Prostate gland (tissue), 2 donors: ENCODE results near the gene MEGF8. TPM values are rescaled to one million over a fixed set of nuclear protein-coding genes. Genes with fewer than 3 reads are reported as not detected.
A peak's percentile ranks its signal among the peaks of the same experiment; 100 is the strongest.

Experiments
- DNase-seq: peaks from one replicate; pipeline ENCODE4 v3.0.0-alpha.2; 2019; ENCODE audit warnings: low spot score
- H3K27ac ChIP-seq, 2 donors: fragments of 200-600 bp; sonication (generic); 2 replicates each; pipeline ENCODE4 v1.5.1; 2017 to 2019
- H3K27me3 ChIP-seq: fragments of 200-600 bp; sonication (generic); replicated peaks from 2 replicates; pipeline ENCODE4 v1.5.1; 2019; ENCODE audit not compliant: insufficient read depth
- H3K36me3 ChIP-seq, 2 donors: fragments of 200-600 bp; sonication (generic); 1 replicate in 1 of 2; 2 replicates in 1 of 2; pipeline versions ENCODE4 v1.5.1 to v1.8.1; 2017 to 2019
- H3K4me1 ChIP-seq: fragments of 200-600 bp; sonication (generic); replicated peaks from 2 replicates; pipeline ENCODE4 v1.5.1; 2019
- H3K4me3 ChIP-seq, 2 donors: fragments of 200-600 bp; sonication (generic); 2 replicates each; pipeline ENCODE4 v1.5.1; 2017 to 2019
- H3K9me3 ChIP-seq: fragments of 200-600 bp; sonication (generic); 2 replicates; pipeline ENCODE4 v1.5.1; 2017
- CTCF ChIP-seq, 4 experiments: fragments of 200-600 bp in 2 of 4; fragments of 450-650 bp in 2 of 4; sonication (generic) in 2 of 4; IDR thresholded peaks; 1 replicate in 3 of 4; 2 replicates in 1 of 4; pipeline ENCODE4 v1.5.1; 2016 to 2019; ENCODE audit warnings: antibody characterized with exemption in 4 of 4, mild to moderate bottlenecking in 2 of 4, moderate library complexity in 2 of 4
- POLR2A ChIP-seq: fragments of 450-650 bp; IDR thresholded peaks from one replicate; pipeline ENCODE4 v1.6.1; 2016; ENCODE audit warnings: antibody characterized with exemption, mild to moderate bottlenecking
- POLR2AphosphoS5 ChIP-seq: sonication (generic); formaldehyde crosslinking; IDR thresholded peaks from one replicate; pipeline ENCODE4 v1.6.1; 2017; ENCODE audit warnings: antibody characterized with exemption
- WGBS: methylation state at CpG from one replicate; pipeline ENCODE4 v1.1.5; 2018; 5-methylcytosine and 5-hydroxymethylcytosine counted together
- intact Hi-C: fragments of 100-400 bp; cut with DNase I; formaldehyde crosslinking; loops from one replicate; pipeline ENCODE4 v1.14.2; 2022
- total RNA-seq, 2 donors: library from RNA; depleted of rRNA; stranded (reverse); fragments of >200 nt; gene quantifications; one replicate each; pipeline ENCODE4 v1.1.0, GENCODE V29; 2016

Gene MEGF8
- total RNA-seq, 2 donors from 2014 or later, result 22.8 to 30.7 TPM

GRCh38 chr19:42285988-42286348 lies 39.5 kb upstream of the MEGF8 start:
- Histone ChIP-seq H3K27ac (peak overlapping the region; percentile 78 to 98), H3K27me3 (no peaks in the 10 kb centered on the region), H3K9me3 (no peaks in the 10 kb centered on the region), H3K4me1 (peaks cover 37% of the 10 kb centered on the region), H3K4me3 (no peak overlapping the region), H3K36me3 (peaks cover 10 to 19% of the 10 kb centered on the region in 2 donors)
- intact Hi-C loops, result no loop called here
- DNase-seq, result no peak
- no peak for TF ChIP-seq CTCF (IDR thresholded peaks at IDR 0.05)
- no peak for TF ChIP-seq POLR2AphosphoS5
- TF ChIP-seq POLR2A, result no peak
- WGBS, result 11% methylated on average over 6 of the region's 6 CpGs

GRCh38 chr19:42286349-42287016 lies 39.0 kb upstream of the MEGF8 start:
- intact Hi-C loops, result no loop called here
- Histone ChIP-seq H3K4me1 (peaks cover 31% of the 10 kb centered on the region), H3K27me3 (no peaks in the 10 kb centered on the region), H3K9me3 (no peaks in the 10 kb centered on the region), H3K27ac (peak overlapping the region; percentile 78 to 98), H3K4me3 (no peak overlapping the region), H3K36me3 (peaks cover 10 to 25% of the 10 kb centered on the region in 2 donors)
- 11% methylated on average over 10 of the region's 13 CpGs for WGBS
- TF ChIP-seq CTCF (IDR thresholded peaks at IDR 0.05) (no peak), POLR2AphosphoS5 (no peak), POLR2A (peak; percentile 28)
- no peak for DNase-seq

GRCh38 chr19:42287017-42287826 lies 38.2 kb upstream of the MEGF8 start:
- no peak for TF ChIP-seq CTCF (IDR thresholded peaks at IDR 0.05)
- TF ChIP-seq POLR2A, result no peak
- no peak for TF ChIP-seq POLR2AphosphoS5
- H3K4me1 ChIP-seq, result peaks cover 25% of the 10 kb centered on the region
- intact Hi-C loops, result no loop called here

GRCh38 chr19:42287827-42288107 lies 37.7 kb upstream of the MEGF8 start:
- 84% methylated on average over 10 of the region's 10 CpGs for WGBS
- TF ChIP-seq POLR2AphosphoS5 (no peak), CTCF (IDR thresholded peaks at IDR 0.05) (no peak), POLR2A (no peak)
- no peaks in the 10 kb centered on the region for H3K9me3 ChIP-seq
- intact Hi-C loops, result no loop called here
- H3K27ac ChIP-seq, result peak overlapping the region in 1 of 2 donors; percentile 98
- peaks cover 10 to 32% of the 10 kb centered on the region in 2 donors for H3K36me3 ChIP-seq
- no peaks in the 10 kb centered on the region for H3K27me3 ChIP-seq
- peaks cover 25% of the 10 kb centered on the region for H3K4me1 ChIP-seq
- DNase-seq, result no peak
- H3K4me3 ChIP-seq, result no peak overlapping the region

More at GRCh38 chr19:42287017-42287826, 38.2 kb upstream of the MEGF8 start:
- Histone ChIP-seq H3K27me3 (no peaks in the 10 kb centered on the region), H3K36me3 (peaks cover 10 to 32% of the 10 kb centered on the region in 2 donors), H3K27ac (peak overlapping the region; percentile 78 to 98), H3K4me3 (no peak overlapping the region), H3K9me3 (no peaks in the 10 kb centered on the region)
- 85% methylated on average over 27 of the region's 30 CpGs for WGBS
- DNase-seq, result no peak
